GM19043 (cell line): ENCODE measurements around the gene DDX41.

Experiments used
- ATAC-seq: cut with Tn5 transposase; IDR thresholded peaks from one replicate; pipeline ENCODE4 v1.9.1; 2021; ENCODE audit warnings: low read depth; ENCODE audit not compliant: unreplicated experiment

The DDX41 gene

GRCh38 chr5:177515580-177515979 lies 1.2 kb downstream of the DDX41 start:
- no peak for ATAC-seq

GRCh38 chr5:177514541-177514940 lies 2.2 kb downstream of the DDX41 start:
- no peak for ATAC-seq

GRCh38 chr5:177513500-177513899 lies 3.3 kb downstream of the DDX41 start:
- no peak for ATAC-seq

GRCh38 chr5:177512736-177513380 lies 3.9 kb downstream of the DDX41 start:
- ATAC-seq = no peak

- ATAC-seq = no peak
Observed at GRCh38 chr5:177511796-177512675, 4.7 kb downstream of the DDX41 start.

- ATAC-seq = no peak
Observed at GRCh38 chr5:177511181-177511580, 5.6 kb downstream of the DDX41 start.

- peak; percentile 35 for ATAC-seq
Observed at GRCh38 chr5:177510567-177511053, 6.2 kb downstream of the DDX41 start.

- ATAC-seq = peak; percentile 41
Observed at GRCh38 chr5:177509991-177510566, 6.7 kb downstream of the DDX41 start.

GRCh38 chr5:177509381-177509951 lies 7.3 kb downstream of the DDX41 start, which contains the start of gene DOK3:
Gene DOK3 (minus strand): TSS chr5:177509826. CDS start chr5:177509540, 286 bp downstream.
- peak; percentile 30 for ATAC-seq

- ATAC-seq = no peak
Observed at GRCh38 chr5:177508837-177509236, 7.9 kb downstream of the DDX41 start.

GRCh38 chr5:177508221-177508611 lies 8.5 kb downstream of the DDX41 start:
- ATAC-seq = no peak

GRCh38 chr5:177507596-177508220 lies 9.1 kb downstream of the DDX41 start:
- no peak for ATAC-seq

- ATAC-seq = no peak
Observed at GRCh38 chr5:177507165-177507564, 9.6 kb downstream of the DDX41 start.

- no peak for ATAC-seq
Observed at GRCh38 chr5:177505075-177505474, 11.7 kb downstream of the DDX41 start.

- ATAC-seq = no peak
Observed at GRCh38 chr5:177504086-177505056, 12.4 kb downstream of the DDX41 start.

GRCh38 chr5:177503351-177504085 lies 13.2 kb downstream of the DDX41 start:
- ATAC-seq = no peak

GRCh38 chr5:177502886-177503285 lies 13.9 kb downstream of the DDX41 start:
- ATAC-seq = no peak

GRCh38 chr5:177501874-177502678 lies 14.7 kb downstream of the DDX41 start:
- ATAC-seq = no peak
